Trophoblast cell (in vitro differentiated cells and primary cell): ENCODE data around the gene FKBP9.

Source experiments
- DNase-seq, 2 donors: peaks; one replicate each; pipeline ENCODE4 v3.0.0-alpha.2; 2016
- H2AFZ ChIP-seq: 2 replicates; pipeline ENCODE4 v1.6.1; 2013; ENCODE audit warnings: low read length, moderate library complexity, mild to moderate bottlenecking; ENCODE audit not compliant: insufficient read depth, poor library complexity
- H2AK5ac ChIP-seq: 2 replicates; pipeline ENCODE4 v1.6.1; 2013; ENCODE audit warnings: mild to moderate bottlenecking, low read length
- H2BK120ac ChIP-seq: 2 replicates; pipeline ENCODE4 v1.6.1; 2013; ENCODE audit warnings: low read length, mild to moderate bottlenecking, moderate library complexity; ENCODE audit not compliant: insufficient read depth, poor library complexity
- H2BK12ac ChIP-seq: 2 replicates; pipeline ENCODE4 v1.6.1; 2013; ENCODE audit warnings: mild to moderate bottlenecking, low read length, moderate library complexity
- H2BK5ac ChIP-seq: 2 replicates; pipeline ENCODE4 v1.6.1; 2013; ENCODE audit warnings: low read length, low read depth, moderate library complexity, mild to moderate bottlenecking; ENCODE audit not compliant: poor library complexity
- H3K14ac ChIP-seq: 2 replicates; pipeline ENCODE4 v1.6.1; 2013; ENCODE audit warnings: mild to moderate bottlenecking, low read length
- H3K18ac ChIP-seq: 2 replicates; pipeline ENCODE4 v1.6.1; 2013; ENCODE audit warnings: mild to moderate bottlenecking, low read length
- H3K23ac ChIP-seq: 2 replicates; pipeline ENCODE4 v1.6.1; 2013; ENCODE audit warnings: low read length
- H3K27ac ChIP-seq: 2 replicates; pipeline ENCODE4 v1.5.1; 2013; ENCODE audit warnings: low read depth, mild to moderate bottlenecking, inconsistent platforms, low read length, moderate library complexity
- H3K27me3 ChIP-seq: 2 replicates; pipeline ENCODE4 v1.6.1; 2013; ENCODE audit warnings: inconsistent platforms, mild to moderate bottlenecking, low read length, moderate library complexity; ENCODE audit not compliant: insufficient read depth
- H3K36me3 ChIP-seq, 2 experiments: 1 replicate in 1 of 2; 2 replicates in 1 of 2; pipeline ENCODE4 v1.6.1; 2013; ENCODE audit warnings: low read length in 2 of 2, mild to moderate bottlenecking in 2 of 2, moderate library complexity in 1 of 2; ENCODE audit not compliant: insufficient read depth in 2 of 2, control insufficient read depth in 1 of 2
- H3K4ac ChIP-seq: 2 replicates; pipeline ENCODE4 v1.6.1; 2013; ENCODE audit warnings: low read depth, mild to moderate bottlenecking, low read length, moderate library complexity
- H3K4me1 ChIP-seq, 2 experiments: 1 replicate in 1 of 2; 2 replicates in 1 of 2; pipeline ENCODE4 v1.6.1; 2013; ENCODE audit warnings: low read length in 2 of 2, mild to moderate bottlenecking in 2 of 2, moderate library complexity in 1 of 2; ENCODE audit not compliant: insufficient read depth in 2 of 2, control insufficient read depth in 1 of 2
- H3K4me2 ChIP-seq: 2 replicates; pipeline ENCODE4 v1.6.1; 2013; ENCODE audit warnings: inconsistent platforms, mild to moderate bottlenecking, low read length, moderate library complexity
- H3K4me3 ChIP-seq: 2 replicates; pipeline ENCODE4 v1.5.1; 2013; ENCODE audit warnings: mild to moderate bottlenecking, low read depth, low read length, inconsistent platforms
- H3K79me1 ChIP-seq: one replicate; pipeline ENCODE4 v1.6.1; 2013; ENCODE audit warnings: low read length
- H3K79me2 ChIP-seq: 2 replicates; pipeline ENCODE4 v1.6.1; 2013; ENCODE audit warnings: low read length, mild to moderate bottlenecking; ENCODE audit not compliant: control insufficient read depth, insufficient read depth, poor library complexity
- H3K9ac ChIP-seq: 2 replicates; pipeline ENCODE4 v1.6.1; 2013; ENCODE audit warnings: mild to moderate bottlenecking, low read length
- H3K9me3 ChIP-seq: 2 replicates; pipeline ENCODE4 v1.6.1; 2013; ENCODE audit warnings: low read depth, mild to moderate bottlenecking, control low read depth, inconsistent platforms, low read length; ENCODE audit not compliant: insufficient read depth
- H4K12ac ChIP-seq: 2 replicates; pipeline ENCODE4 v1.6.1; 2013; ENCODE audit warnings: low read depth, mild to moderate bottlenecking, low read length, moderate library complexity
- H4K8ac ChIP-seq: 2 replicates; pipeline ENCODE4 v1.6.1; 2013; ENCODE audit warnings: low read depth, mild to moderate bottlenecking, low read length, moderate library complexity
- H4K91ac ChIP-seq: one replicate; pipeline ENCODE4 v1.6.1; 2013; ENCODE audit warnings: low read depth, mild to moderate bottlenecking, low read length, moderate library complexity
- WGBS: extraction: QIAGEN DNeasy Blood & Tissue Kit; methylation state at CpG from one replicate; pipeline ENCODE4 v1.1.7; 2013; ENCODE audit warnings: missing lambda C conversion rate; ENCODE audit not compliant: insufficient read length, insufficient coverage; ENCODE audit errors: extremely low coverage; 5-methylcytosine and 5-hydroxymethylcytosine counted together

FKBP9 gene

DNA sequence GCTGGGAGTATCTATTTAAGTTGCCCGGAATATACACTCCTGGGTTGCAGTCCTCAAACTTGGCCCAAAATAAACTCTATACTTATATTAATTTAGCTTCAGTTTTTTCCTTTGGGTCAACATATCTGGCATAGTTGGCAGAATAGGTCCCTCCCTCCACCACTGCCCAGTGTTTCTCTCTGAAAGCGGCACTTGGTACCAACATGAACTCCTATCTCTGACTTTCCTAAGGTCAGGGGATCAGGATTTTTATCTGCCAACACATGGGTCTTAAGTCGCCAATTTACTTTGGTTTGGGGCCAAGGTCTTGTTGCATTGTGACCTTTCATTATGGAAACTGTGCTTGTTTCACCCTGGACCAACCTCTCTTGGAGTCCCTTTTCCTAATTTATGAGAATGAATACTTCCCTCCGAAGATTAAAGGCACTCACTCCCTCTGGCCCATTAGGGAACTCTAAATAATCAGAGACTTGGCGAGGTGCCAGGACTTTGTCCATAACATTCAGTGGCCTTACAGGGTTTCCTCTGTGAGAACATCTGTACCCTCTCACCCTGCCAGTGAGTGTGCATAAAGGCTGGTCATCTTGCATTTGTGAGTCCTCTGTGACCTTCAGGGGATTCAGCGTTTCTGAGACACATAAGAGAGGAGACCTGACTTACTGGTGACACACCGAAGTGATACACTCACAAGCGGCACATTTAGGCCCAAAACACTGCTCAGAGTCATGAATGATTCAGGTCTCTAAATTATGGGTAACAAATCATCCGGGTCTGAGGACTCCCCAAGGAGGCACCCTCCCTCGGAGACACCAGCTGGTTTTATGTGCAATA is 19.7 kb upstream of the FKBP9 start:
- Histone ChIP-seq H3K79me2 (no peaks in the 10 kb centered on the region), H3K4ac (no peak overlapping the region), H2BK5ac (no peak overlapping the region), H4K91ac (no peak overlapping the region), H3K27ac (no peak overlapping the region), H2AK5ac (no peak overlapping the region), H3K79me1 (no peaks in the 10 kb centered on the region), H3K27me3 (peaks cover 11% of the 10 kb centered on the region), H2AFZ (no peak overlapping the region), H3K36me3 (no peaks in the 10 kb centered on the region), H3K23ac (no peak overlapping the region), H3K14ac (no peak overlapping the region), H3K4me3 (no peak overlapping the region), H3K4me2 (no peak overlapping the region), H3K9me3 (no peaks in the 10 kb centered on the region), H3K18ac (no peak overlapping the region), H2BK120ac (no peak overlapping the region), H2BK12ac (no peak overlapping the region), H4K8ac (no peak overlapping the region), H4K12ac (no peak overlapping the region), H3K9ac (no peak overlapping the region), H3K4me1 (peaks cover 0 to 2% of the 10 kb centered on the region in 2 experiments)
- no peak for DNase-seq
- WGBS, result no CpG with 5 or more reads among the region's 10 CpGs

DNA sequence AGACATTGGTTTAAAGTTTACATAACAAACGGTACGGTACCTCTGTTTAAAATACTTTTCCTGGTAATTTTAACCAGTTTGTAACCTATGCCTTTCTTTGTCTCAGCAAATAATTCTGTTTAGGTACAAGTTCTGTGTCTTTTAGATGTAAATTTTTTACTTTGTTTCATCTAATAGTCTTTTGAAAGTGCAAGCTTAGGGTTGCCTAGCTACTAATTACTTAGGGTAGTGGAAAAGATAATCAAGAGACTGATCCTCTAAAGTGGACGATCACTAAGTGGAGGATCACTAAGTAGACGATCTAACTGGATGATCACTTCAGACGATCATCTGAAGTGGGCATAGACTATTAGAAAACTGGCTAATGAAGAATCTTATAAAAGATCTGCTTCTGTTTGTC is 16.1 kb upstream of the FKBP9 start:
- Histone ChIP-seq H2AFZ (no peak overlapping the region), H3K4ac (no peak overlapping the region), H2BK12ac (no peak overlapping the region), H3K9me3 (no peaks in the 10 kb centered on the region), H3K14ac (no peak overlapping the region), H3K4me1 (peaks cover 0 to 5% of the 10 kb centered on the region in 2 experiments), H3K4me3 (no peak overlapping the region), H3K79me2 (no peaks in the 10 kb centered on the region), H3K27ac (no peak overlapping the region), H3K4me2 (no peak overlapping the region), H2BK5ac (no peak overlapping the region), H4K91ac (no peak overlapping the region), H2BK120ac (no peak overlapping the region), H3K36me3 (no peaks in the 10 kb centered on the region), H3K18ac (no peak overlapping the region), H3K27me3 (peaks cover 15% of the 10 kb centered on the region), H4K8ac (no peak overlapping the region), H4K12ac (no peak overlapping the region), H3K23ac (no peak overlapping the region), H3K79me1 (no peaks in the 10 kb centered on the region), H2AK5ac (no peak overlapping the region), H3K9ac (no peak overlapping the region)
- no CpG with 5 or more reads among the region's 5 CpGs for WGBS
- DNase-seq, result no peak

DNA sequence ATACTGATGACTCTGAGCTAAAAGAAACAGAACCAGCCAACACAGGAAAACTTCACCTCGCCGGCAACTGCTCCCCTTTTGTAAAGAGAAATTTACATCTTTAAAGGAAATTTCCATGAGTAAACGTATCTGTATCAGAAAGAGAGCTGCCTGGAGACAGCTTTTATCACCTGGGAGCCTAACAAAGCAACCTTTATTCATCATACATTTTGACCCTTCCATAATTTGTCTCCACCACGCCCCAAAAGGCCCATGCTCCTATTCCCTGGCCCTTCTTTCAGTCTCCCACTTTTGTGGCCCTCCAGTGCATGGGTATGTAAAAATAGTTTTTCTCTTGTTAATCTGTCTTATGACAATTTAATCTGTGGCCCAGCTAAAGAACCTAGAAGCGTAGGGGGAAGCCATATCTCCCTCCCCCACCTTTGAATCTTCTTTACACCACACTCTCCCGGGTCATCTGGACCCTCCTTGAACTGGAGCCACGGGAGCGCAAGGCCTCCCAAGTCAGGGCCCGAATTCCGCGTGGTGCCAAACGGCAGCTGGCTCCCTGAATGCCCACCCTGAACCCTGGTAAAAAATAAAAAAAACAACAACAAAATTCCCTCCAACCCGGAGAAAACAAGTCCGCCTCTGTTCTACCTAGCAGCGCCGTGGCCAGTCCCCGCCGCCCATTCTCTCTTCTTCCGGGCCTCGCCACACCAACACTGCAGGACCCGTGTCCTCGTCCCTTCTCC is 15.4 kb upstream of the FKBP9 start:
- Histone ChIP-seq H2AFZ (peak overlapping the region; percentile 11), H3K27ac (no peak overlapping the region), H3K4me2 (peak overlapping the region; percentile 88), H3K4me3 (peak overlapping the region; percentile 75), H3K4me1 (peaks cover 0 to 5% of the 10 kb centered on the region in 2 experiments), H2BK120ac (no peak overlapping the region), H2BK5ac (no peak overlapping the region), H3K79me2 (no peaks in the 10 kb centered on the region), H4K91ac (no peak overlapping the region), H2BK12ac (no peak overlapping the region), H3K9me3 (no peaks in the 10 kb centered on the region), H3K23ac (no peak overlapping the region), H4K12ac (no peak overlapping the region), H2AK5ac (no peak overlapping the region), H3K27me3 (peaks cover 15% of the 10 kb centered on the region), H3K79me1 (no peaks in the 10 kb centered on the region), H3K18ac (no peak overlapping the region), H3K14ac (no peak overlapping the region), H3K36me3 (no peaks in the 10 kb centered on the region), H3K9ac (no peak overlapping the region), H3K4ac (no peak overlapping the region), H4K8ac (no peak overlapping the region)
- WGBS, result no CpG with 5 or more reads among the region's 22 CpGs
- no peak for DNase-seq

DNA sequence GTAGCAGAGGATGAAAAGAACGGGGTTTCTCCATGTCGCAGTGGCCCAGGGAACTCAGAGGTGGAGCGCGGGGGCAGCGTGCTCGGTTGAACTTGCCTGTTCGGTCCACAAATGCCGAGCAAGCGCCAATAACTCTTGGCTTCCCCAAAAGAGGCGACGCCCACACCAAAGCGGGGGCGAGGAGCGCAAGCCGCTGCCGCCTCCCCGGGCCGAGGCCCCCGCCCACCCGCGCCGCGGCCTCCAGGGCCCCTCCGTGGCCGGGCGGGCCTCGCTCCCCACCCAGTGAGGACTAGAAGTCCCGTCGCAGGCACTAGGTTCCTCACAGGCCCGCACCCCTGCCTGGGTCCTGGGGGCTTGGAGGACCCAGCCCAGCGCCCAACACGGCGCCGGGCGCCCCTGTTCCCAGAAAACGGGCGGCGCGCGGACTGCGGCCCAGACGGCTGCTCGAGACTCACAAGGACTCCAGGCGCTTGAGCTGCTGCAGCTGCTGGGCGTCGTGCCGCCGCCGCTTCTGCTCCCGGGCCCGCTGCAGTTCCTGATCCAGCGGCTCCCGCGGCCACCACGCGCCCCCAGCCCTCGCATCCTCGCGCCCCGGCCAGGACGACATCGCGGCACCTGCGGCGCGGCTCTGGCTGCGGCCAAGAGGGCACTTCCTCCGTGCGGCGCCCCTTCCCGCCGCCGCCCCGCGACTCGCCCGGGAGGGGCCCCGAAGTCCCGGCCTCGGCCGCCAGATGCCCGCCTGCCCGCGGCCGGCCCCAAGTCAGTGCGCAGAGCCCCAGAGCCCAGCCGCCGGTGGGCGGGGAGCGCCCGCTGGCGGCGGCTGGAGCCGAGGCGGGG is 14.6 kb upstream of the FKBP9 start:
- Histone ChIP-seq H3K4me1 (peaks cover 0 to 5% of the 10 kb centered on the region in 2 experiments), H3K18ac (no peak overlapping the region)

More for the DNA sequence above, 14.6 kb upstream of the FKBP9 start:
- Histone ChIP-seq H2BK12ac (no peak overlapping the region), H3K36me3 (no peaks in the 10 kb centered on the region), H4K8ac (peak overlapping the region; percentile 26), H2BK120ac (no peak overlapping the region), H3K14ac (peak overlapping the region; percentile 24), H3K4me2 (peak overlapping the region; percentile 88), H3K79me1 (no peaks in the 10 kb centered on the region), H4K91ac (no peak overlapping the region), H2BK5ac (no peak overlapping the region), H3K27ac (no peak overlapping the region), H3K4ac (no peak overlapping the region), H3K9me3 (no peaks in the 10 kb centered on the region), H3K27me3 (peaks cover 15% of the 10 kb centered on the region), H3K79me2 (no peaks in the 10 kb centered on the region), H3K4me3 (peak overlapping the region; percentile 75), H3K9ac (peak overlapping the region; percentile 9), H4K12ac (peak overlapping the region; percentile 50), H2AK5ac (no peak overlapping the region), H3K23ac (no peak overlapping the region), H2AFZ (peak overlapping the region; percentile 37)
- peak; percentile 66 to 82 for DNase-seq
- no CpG with 5 or more reads among the region's 95 CpGs for WGBS
